OCI-LY1 (cell line): Measurements from ENCODE around the gene IGF1.

Experiments used
- EZH2 ChIP-seq: fragments of 200-600 bp; sonication (generic), shearing (Covaris generic); IDR thresholded peaks from 2 replicates; pipeline ENCODE4 v1.8.0; 2017; ENCODE audit warnings: borderline replicate concordance, mixed run types, mild to moderate bottlenecking, antibody characterized with exemption, low read length, moderate library complexity, mixed read lengths
- TF ChIP-seq, protein P1 (sequence below): fragments of 200-600 bp; sonication (generic), shearing (Covaris generic); IDR thresholded peaks from 2 replicates; pipeline ENCODE4 v1.5.1; 2017; ENCODE audit warnings: mild to moderate bottlenecking, antibody characterized with exemption, low read length, moderate library complexity, mixed read lengths

- TF ChIP-seq, protein P1, sequence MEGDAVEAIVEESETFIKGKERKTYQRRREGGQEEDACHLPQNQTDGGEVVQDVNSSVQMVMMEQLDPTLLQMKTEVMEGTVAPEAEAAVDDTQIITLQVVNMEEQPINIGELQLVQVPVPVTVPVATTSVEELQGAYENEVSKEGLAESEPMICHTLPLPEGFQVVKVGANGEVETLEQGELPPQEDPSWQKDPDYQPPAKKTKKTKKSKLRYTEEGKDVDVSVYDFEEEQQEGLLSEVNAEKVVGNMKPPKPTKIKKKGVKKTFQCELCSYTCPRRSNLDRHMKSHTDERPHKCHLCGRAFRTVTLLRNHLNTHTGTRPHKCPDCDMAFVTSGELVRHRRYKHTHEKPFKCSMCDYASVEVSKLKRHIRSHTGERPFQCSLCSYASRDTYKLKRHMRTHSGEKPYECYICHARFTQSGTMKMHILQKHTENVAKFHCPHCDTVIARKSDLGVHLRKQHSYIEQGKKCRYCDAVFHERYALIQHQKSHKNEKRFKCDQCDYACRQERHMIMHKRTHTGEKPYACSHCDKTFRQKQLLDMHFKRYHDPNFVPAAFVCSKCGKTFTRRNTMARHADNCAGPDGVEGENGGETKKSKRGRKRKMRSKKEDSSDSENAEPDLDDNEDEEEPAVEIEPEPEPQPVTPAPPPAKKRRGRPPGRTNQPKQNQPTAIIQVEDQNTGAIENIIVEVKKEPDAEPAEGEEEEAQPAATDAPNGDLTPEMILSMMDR: no peak
- TF ChIP-seq EZH2: no peak
Measured at GRCh38 chr12:102438827-102439210, 41.5 kb downstream of the IGF1 start.
